ENCODE measurements around the gene CNBD2.
"Not testable (repeated sequence)": the region's sequence is repeated elsewhere in the genome, so short reads cannot be mapped to it uniquely, and the experiment has no call there.

Gene CNBD2

DNA sequence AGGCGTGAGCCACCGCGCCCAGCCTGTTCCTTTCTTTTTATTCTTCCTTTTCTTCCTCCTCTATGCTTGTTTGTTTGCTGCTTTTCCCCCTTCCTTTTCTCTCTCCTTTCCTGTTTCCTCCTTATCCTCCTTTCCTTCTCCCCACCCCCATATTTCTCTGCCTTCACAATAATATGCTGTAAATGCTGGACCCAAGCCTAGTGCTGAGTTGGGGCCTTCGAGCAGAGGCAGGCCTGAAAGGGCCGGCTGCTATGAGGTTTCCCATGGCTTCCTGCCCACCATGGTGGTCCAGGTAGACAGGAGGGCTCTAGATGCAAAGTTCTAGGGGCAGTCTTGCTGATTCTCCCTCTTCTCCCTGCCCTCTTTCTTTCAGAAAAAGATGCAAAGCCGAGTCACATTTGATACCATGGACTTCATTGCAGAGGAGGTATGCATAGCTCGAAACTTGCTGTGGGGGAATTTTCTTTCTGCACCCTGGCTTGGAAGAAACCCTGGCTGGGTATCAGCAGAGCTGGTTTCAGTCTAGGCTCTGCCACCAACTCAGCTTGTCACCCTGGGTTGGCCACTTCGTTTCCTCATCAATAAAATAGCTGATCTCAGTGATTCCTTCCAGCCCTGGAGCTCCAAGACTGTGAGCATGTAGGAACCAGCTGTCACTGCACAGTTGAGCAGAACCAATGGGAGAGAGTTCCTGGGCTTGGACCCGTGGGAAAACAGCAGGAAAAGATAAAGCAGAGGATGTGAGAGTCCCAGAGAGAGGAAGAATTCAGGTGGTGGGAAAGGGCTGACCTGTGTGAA, 7.4 kb downstream of the CNBD2 start:
- no peak for DNase-seq

DNA sequence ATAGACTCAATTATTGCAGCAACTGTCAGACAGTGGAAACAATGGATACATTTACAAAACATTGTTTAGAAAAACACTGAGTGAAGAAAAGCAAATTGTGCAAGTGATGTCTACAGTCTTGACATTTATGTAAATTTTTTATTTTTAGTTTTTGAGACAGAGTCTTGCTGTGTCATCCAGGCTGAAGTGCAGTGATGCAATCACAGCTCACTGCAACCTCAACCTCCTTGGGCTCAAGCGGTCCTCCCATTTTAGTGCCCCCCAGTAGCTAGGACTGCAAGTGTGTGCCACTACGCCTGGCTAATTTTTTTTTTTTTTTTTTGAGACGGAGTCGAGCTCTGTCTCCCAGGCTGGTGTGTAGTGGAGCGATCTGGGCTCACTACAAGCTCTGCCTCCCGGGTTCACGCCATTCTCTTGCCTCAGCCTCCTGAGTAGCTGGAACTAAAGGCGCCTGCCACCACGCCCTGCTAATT, 9.7 kb downstream of the CNBD2 start:
- DNase-seq: no peak

DNA sequence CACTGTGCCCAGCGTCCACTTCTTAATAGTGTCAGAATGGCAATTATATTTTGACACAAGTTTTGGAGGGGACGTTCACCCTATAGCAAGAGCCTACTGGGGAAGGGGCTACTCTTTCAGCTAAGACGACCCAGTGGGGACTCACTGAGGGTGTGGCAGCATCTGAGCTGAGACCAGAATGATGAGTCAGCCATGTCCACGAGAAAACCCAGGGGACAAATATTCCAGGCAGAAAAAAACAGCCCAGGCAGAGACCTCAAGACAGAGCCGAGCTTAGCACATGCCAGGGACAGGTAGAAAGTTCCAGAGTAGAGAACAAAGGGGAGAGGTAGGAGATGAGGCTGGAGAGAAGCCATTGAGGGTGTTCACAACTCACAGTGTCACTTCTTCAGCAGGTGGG, 11.2 kb downstream of the CNBD2 start:
- DNase-seq: no peak

DNA sequence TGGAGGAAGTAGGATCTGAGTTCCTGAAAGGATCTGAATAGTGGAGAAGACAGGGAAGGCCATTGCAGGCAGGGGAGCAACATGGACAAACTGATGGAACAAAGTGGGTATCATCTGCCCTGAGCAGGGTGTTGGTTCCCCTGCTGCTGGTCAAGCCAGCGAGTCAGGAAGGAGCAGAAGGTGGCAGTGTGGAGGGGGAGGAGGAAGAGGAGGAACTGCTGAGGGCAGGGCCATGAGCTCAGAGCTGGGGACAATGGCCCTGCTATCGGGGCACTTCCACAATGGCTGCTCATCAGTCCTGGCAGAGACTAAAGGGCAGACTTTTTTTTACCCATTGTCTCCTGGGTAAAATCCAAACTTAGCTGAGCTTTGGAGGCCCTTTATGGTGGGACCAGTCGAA, 13.6 kb downstream of the CNBD2 start:
- DNase-seq: no peak

DNA sequence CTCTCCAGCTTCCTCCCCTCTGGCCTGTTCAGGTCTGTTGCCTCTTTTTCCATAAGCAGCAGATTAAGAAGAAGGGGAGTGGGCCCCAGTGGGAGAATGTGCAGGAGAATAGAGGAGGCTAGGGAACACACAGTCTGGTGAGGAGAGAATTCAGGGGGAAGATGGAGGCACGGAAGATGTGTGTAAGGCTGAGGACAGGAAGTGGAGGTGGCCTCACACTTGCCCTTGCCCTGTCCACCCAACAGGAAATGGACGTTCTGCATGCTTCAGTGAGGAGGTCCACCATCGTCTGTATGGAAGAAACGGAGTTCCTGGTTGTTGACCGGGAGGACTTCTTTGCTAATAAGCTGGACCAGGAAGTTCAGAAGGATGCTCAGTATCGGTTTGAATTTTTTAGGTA, 16.0 kb downstream of the CNBD2 start:
- no peak for DNase-seq

DNA sequence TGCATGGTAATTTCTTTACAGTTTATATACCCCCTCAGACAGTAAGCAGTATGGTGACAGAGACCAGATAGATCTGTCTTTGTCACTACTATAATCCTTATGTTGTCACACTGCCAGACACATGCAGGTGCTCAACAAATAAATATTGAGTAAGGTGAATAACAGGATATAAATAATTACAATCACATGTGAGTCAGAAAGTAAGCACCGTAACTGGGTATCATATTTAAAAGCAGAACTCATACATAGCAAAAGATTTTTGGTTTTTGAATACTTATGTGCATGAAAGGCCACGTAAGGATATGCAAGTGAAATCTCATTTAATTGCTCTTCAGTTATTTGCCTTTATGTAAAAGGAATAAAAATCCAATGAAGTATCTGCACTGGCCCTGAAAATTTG, 17.4 kb downstream of the CNBD2 start:
- no peak for DNase-seq

DNA sequence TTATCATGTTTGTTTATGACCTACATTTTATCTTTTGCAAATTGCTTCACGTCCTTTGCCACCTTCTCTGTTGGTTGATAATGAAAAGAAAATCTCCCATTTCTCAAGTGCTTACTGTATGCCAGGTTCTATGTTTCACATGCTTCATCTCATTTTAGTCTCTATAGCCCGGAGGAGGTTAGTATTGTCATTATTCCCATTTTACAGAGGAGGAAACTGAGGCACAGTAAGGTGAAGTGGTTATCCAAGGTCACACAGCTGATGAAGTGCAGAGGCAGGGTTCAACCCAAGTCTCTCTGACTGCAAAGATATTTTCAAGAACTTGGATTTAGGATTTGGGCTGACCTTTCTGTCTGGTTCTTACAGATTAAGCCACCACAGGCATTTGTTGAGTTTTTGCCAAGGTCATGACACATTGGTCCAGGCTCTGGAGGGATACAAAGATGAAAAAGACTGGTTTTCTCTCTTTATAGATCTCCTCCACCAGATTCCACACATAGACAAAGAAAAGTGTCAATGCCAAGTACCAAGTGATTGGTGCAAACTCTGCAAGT, 20.6 kb downstream of the CNBD2 start:
- DNase-seq: no peak

DNA sequence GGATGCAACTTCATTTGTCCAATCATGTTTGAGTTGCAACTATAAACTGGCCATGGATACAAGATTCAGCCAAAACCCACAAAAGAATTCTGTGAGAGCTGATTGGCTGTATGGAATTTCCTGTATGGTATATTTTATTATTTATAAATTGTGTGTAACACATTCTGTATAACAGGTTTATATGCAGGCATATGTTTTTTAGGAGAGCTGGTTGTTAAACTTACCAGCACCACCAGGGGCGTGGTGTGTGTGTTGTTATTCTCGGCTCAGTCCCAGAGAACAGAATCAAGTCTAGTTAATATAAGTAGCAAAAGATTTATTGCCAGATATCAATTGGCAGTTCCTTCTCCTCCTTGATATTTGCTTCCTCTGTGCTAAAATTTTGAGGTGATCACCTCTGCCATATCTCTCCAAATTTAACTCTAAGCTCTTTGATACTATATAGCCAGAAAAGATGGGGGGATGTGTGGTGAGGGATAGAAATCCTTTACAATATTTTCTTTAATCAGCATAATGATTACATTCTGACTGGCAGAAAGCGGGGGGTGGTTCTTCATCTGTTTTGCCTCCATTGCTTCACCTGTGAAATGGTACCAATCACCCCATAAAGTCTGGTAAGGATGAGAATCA, 22.9 kb downstream of the CNBD2 start:
- peak; percentile 26 for DNase-seq

DNA sequence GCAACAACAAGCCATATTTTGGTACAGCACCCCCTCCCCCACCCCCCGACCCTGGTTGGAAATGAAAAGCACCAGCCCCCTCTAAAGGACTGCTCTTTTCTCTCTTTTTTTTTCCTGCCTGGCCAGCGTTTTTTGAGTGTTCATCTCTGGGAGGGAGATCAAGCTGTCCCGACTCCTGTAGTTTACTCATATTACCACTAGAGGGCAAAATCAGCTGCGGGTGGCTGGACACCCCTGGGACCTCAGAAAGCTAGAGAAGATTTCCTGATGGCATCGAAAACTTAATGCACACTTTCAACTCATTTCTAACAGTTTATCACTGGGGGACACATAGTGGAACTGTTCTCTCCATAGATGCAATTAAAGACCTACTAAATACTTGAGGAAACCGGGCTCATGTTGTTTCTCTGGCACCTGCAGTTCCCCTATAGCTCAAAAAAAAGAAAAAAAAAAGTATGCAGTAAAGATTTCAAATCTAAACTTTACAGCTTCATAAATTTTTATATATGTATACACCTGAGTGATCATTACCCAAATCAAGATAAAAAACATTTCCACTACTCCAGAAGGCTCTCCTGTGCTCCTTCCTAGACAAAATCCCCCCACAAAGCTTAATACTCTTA, 24.4 kb downstream of the CNBD2 start:
- peak; percentile 86 for DNase-seq

DNA sequence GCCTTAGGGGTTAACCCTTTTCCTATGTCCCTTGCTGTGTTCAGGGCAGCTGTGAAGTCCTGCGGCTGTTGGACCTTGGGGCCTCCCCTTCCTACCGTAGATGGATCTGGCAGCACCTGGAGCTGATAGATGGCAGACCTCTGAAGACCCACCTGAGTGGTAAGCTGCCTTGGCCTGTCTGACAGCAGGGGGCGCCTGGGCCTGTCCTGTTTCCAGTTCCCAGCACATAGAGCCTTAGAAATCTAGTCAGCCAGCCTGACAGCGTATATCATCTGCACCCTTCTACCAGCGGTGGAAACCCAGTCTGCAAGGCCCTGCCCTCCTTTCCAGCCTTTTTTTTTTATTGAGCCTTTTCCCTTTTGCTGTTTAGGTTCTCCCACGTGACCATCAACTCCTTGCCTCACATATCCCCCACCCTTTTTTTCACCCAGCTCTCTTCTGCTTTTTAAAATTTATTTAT, 26.6 kb downstream of the CNBD2 start:
- peak; percentile 78 for DNase-seq

DNA sequence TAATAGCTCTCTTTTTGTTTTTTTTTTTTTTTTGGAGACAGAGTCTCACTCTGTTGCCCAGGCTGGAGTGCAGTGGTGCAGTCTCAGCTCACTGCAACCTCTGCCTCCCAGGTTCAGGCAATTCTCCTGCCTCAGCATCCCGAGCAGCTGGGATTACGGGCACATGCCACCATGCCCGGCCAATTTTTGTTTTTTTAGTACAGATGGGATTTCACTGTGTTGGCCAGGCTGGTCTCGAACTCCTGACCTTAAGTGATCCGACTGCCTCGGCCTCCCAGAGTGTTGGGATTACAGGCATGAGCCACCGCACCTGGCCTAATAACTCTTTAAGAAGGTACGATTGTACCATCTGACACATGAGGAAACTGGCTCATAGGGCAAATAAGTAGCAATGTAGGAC, 28.1 kb downstream of the CNBD2 start:
- not testable (repeated sequence) for DNase-seq

DNA sequence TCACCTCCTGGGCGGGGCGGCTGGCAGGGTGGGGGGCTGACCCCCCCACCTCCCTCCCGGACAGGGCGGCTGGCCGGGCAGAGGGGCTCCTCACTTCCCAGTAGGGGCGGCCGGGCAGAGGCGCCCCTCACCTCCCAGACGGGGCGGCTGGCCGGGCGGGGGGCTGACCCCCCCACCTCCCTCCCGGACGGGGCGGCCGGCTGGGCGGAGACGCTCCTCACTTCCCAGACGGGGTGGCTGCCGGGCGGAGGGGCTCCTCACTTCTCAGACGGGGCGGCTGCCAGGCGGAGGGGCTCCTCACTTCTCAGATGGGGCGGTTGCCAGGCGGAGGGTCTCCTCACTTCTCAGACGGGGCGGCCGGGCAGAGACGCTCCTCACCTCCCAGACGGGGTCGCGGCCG, 32.9 kb downstream of the CNBD2 start:
- DNase-seq: not testable (repeated sequence)

DNA sequence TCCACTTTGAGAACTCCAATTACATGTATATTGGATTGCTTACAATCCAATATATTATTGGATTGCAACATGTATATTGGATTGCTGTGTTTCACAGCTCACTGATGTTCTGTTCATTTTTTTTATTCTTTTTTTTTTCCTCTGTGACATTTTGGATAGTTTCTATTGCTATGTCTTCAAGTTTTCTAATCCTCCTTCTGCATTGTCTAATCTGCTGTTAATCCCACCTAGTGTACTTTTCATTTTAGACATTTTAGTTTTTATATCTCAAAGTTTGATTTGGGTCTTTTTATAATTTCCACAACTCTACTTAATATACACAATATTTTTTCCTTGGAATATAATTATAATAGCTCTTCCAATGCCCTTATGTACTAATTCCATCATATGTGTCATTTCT, 34.5 kb downstream of the CNBD2 start:
- DNase-seq: no peak

DNA sequence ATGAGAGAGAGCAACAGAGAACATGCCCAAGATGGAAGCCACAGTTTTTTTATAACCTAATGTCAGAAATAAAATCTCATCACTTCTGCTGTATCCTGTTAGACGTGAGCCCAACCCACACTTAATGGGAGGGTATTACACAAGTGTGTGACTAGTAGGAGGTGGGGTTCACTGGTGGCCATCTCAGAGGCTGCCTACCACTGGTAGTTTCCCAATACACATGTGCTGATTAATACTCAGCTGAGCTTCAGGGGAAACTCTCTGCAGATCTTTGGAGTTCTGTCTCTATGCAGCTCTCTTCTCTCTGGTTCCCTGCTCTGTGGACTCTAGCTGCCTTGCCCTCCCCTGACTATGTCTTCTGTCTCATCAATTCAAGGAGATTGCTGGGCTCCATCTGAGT, 35.7 kb downstream of the CNBD2 start:
- no peak for DNase-seq

DNA sequence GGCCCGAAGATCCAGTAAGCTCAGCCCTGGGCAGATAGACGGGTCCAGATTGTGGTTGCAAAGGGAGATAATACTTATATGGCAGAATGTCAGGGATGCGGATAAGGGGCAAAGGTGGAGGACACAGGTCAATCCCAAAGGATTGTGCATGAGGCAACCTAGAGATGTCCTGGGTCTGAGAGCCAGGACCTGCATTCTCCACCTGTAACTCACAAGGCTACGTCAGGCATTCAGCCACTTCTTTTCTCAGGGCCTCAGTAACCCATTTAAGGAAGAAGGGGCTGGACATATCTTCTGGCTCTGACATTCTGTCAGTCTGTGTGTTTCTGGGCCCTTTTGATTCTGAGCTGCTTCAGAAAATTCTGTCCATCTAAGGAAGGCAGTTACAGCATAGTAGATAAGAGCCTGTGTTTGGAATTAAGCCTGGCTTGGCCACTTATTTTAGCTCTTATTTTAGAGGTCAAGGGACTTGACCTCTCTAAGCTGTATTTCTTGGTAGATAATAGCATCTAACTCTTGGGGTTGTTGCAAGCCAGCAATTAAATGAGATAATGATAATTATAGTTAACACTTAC, 40.2 kb downstream of the CNBD2 start:
- no peak for DNase-seq

DNA sequence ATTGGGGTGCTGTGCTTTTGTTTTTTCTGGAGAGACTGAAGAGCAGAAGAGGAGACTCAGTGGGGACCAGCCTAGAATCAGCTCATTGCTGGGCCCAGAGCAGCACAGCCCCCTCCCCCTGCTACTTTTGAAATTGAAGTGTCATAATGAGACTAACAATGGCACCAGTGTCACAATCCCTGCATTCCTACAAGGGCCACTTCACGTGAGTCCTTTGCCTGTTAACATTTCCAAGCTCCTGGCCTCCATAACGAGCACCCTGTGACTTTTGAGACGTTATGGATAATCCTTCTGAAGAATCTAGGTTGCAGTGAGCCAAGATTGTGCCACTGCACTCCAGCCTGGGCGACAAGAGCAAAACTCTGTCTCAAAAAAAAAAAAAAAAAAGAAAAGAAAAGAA, 41.7 kb downstream of the CNBD2 start:
- DNase-seq: no peak

DNA sequence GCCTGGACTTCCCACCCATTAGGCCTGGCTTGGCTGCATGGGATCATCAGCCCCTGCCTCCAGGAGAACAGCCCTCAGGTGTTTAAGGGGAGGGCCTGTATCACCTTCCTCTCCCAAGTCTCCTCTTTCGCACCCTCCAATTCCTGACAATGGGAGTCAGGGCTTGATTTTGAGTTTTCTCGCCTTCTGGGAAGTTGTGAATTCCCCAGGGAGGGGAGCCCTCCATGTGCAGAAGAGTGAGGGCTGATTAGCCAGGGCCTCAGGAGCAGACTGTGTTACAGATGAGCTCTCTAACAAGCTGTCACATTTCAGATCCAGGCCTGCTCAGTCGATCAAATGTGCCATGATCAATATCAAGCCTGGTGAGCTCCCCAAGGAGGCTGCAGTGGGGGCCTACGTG, 42.4 kb downstream of the CNBD2 start:
- peak; percentile 95 for DNase-seq

DNA sequence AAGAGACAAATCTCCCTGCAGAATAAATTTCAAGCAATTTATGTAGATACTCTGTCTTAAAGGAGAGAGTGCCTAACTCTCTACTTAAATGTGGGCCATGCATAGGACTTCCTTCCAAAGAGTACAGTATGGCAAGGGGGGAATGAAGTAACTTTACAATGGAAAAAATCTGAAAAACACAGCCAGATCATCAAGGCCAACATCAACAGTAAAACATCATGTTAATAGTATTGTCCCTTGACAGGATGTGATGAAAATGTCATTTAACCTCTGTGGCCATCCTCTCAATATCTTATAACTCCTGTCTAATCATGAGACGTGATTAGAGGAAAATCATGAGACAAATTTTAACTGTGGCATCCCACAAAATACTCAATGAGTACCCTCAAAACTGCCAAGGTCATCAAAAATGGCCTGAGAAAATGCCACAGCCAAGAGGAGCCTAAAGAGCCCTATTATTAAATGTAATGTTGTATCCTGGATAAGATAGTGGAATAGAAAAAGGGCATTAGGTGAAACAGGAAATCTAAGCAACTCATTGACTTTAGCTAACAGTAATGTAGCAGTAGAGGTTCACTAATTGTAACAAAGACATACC, 47.5 kb downstream of the CNBD2 start:
- no peak for DNase-seq

DNA sequence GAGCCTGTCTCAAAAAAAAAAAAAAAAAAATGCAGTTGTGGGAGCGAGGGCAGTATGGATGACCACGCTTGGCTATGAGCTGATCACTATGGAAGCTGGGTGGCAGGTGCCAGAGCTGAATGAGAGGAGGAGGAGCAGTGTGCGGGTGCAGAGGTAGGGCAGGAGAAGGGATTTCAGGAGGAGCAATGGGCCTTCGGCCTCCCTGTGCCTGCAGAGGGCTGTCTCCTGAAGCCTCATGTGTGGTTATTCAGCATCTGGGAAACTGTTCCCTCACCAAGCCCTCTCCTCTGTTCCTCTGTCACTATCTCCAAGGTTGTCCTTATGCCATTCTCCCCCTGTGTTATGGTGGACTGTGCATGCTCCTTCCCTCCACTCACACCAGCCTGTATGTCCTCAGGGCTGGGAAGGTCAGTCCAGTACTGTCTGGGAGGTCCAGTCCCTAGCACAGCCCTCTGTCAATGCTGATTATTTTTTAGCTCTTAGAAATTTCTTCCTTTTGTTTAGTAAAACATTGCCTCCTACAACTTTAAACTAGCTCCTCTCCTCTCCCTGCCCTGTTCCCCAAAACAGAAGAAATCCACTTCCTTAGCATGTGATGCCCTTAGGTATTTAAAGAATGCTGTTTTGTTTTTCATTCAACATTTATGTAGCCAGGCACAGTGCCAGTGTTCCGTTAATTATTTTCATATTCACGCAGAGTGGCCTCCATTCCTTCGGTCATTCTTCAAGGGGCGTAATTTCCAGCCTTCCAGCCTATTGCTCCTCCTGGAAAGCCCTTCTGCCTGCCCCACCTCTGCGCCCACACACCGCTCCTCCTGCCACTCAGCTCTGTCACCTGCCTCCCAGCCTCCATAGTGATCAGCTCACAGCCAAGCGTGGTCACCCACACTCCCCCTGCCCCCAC, 48.9 kb downstream of the CNBD2 start:
- no peak for DNase-seq

DNA sequence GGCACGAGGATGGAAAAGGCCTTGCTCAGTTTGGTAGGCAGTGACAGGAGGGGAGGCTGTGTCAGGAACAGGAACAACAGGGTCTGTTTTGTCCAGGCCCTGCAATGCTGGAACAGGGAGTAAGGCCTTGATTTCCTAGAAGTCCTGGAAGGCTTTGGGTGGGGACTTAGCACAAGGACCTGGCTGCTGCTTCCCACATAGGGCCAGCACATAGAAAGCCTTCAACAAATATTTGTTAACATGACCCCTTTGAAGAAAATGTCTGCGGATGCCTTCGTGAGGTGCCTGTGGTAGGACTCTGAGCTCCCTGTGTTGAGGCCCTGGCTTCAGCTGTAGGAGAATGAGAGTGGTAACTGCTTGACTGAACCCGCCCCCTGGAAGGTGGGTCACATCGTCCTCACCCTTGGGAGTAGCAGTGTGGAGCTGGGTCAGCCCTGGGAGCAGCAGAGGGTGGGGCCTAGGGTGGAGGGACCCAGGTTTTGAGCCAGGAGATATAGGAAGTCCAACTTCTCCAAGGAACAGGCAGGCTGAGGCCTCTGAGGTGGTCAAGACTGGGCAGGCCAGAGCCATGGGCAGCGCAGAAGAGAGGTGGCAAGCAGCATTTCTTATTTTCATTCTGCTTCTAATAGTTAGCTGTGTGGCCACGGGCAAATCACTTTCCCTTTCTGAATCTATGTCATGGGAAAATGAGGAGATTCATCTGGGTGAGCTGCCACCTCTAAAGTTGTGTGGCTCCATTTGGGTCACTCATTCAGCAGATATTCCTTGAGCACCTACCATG, 50.0 kb downstream of the CNBD2 start:
- DNase-seq: no peak

DNA sequence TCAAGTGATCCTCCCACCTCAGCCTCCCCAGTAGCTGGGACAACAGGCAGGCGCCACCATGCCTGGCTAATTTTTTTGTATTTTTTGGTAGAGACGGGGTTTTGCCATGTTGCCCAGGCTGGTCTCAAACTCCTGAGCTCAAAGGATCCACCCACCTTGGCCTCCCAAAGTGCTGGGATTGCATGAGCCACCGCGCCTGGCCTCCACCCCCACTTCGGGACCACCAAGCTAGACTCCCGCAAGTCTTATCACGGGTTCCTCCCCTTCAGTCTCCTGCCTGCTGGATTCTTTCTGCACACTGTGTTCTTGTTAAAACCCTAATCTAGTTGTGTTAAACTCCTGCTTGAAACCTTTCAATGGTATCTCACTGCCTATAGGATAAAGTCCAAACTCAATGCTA, 57.7 kb downstream of the CNBD2 start:
- not testable (repeated sequence) for DNase-seq
